SU-DHL-6 (cell line): ENCODE results near the gene ADCY7.

Source experiments
- EZH2phosphoT487 ChIP-seq: fragments of 200-600 bp; sonication (generic), shearing (Covaris generic); conservative IDR thresholded peaks from 2 replicates; pipeline ENCODE4 v1.6.1; 2018; ENCODE audit warnings: mild to moderate bottlenecking, antibody characterized with exemption, low read length, moderate library complexity, mixed read lengths
- TF ChIP-seq, protein P1 (sequence below): fragments of 200-600 bp; sonication (generic); IDR thresholded peaks from one replicate; pipeline ENCODE4 v1.5.1; 2017; ENCODE audit warnings: antibody characterized with exemption, mild to moderate bottlenecking, low read length, moderate library complexity; ENCODE audit not compliant: insufficient read depth, poor library complexity, severe bottlenecking

DNA sequence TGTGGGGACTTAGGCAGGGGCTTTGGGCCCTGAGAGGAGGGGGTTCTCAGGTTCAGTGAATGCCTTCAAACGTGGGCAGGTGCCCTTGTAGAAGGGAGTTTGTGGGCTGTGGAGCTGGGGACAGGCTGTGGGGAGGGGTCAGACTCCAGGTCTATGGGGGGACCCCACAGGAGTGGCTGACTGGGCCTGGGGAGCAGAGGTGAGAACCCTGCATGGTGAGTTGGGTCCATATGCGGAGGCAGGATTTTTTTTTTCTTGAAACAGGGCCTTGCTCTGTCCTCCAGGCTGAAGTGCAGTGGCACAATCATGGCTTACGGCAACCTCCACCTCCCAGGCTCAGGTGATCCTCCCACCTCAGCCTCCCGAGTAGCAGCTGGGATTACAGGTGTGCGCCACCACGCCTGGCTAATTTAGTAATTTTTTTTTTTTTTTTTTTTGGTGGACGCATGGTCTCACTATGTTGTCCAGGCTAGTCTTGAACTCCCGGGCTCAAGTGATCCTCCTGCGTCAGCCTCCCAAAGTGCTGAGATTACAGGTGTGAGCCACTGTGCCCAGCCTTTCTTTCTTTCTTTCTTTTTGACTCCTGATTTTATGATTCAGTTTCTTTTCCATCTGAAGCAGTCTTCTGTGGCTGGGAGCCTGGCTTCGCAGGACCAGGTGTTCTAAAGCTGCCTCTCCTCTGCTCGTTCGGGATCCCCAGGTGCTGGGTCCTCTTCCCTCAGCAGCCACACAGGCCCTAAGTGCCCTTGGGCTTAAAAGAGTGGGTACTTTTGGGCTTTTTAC lies 19.0 kb upstream of the ADCY7 start:
- TF ChIP-seq, protein P1, sequence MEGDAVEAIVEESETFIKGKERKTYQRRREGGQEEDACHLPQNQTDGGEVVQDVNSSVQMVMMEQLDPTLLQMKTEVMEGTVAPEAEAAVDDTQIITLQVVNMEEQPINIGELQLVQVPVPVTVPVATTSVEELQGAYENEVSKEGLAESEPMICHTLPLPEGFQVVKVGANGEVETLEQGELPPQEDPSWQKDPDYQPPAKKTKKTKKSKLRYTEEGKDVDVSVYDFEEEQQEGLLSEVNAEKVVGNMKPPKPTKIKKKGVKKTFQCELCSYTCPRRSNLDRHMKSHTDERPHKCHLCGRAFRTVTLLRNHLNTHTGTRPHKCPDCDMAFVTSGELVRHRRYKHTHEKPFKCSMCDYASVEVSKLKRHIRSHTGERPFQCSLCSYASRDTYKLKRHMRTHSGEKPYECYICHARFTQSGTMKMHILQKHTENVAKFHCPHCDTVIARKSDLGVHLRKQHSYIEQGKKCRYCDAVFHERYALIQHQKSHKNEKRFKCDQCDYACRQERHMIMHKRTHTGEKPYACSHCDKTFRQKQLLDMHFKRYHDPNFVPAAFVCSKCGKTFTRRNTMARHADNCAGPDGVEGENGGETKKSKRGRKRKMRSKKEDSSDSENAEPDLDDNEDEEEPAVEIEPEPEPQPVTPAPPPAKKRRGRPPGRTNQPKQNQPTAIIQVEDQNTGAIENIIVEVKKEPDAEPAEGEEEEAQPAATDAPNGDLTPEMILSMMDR: no peak
- TF ChIP-seq EZH2phosphoT487: no peak
